HG03378 (cell line): Measurements from ENCODE around the gene RFFL.
"Not testable (repeated sequence)": the region's sequence is repeated elsewhere in the genome, so short reads cannot be mapped to it uniquely, and the experiment has no call there.

Experiments used
- ATAC-seq: cut with Tn5 transposase; IDR thresholded peaks from one replicate; pipeline ENCODE4 v1.9.1; 2021; ENCODE audit warnings: mild to moderate bottlenecking, moderate library complexity; ENCODE audit not compliant: unreplicated experiment

The RFFL gene

DNA sequence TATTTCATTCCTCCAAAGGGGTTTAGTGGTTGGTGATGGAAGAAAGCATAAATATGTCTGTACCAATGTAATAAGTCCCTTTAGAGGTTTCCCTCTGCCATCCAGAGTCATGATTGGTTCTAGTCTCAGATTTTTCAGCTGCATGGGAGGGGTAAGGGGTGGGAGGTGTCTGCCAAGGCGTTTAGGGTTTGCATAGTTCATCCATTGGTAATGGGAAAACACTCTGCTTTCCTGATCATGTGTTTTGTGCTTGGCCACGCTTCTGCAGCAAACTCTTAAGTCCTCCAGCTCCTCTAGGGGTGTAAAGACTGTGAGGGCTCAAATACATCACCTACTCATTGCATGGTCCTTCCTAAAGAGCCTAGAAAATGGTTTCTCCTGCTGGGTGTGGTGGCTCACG, 53.4 kb downstream of the RFFL start:
- ATAC-seq = no peak

DNA sequence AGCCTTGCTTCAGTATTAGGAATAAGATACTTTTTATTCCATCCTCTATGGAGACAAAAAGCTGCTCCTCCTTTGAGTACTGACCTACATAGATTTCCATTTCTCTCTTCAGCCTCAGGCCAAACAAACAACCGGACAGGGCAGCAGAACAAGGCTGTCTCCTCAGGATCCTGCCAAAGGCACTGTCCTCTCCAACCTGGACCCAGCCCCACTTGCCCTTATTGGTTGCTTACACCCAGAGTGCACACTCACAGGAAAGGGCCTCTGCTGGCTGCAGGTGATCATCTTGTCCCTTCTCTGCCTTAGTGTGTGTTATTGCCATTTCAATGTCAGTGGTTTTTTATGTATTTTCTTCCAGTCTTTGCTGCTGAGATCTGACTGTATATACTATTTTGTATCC, 56.5 kb downstream of the RFFL start:
- ATAC-seq = no peak

DNA sequence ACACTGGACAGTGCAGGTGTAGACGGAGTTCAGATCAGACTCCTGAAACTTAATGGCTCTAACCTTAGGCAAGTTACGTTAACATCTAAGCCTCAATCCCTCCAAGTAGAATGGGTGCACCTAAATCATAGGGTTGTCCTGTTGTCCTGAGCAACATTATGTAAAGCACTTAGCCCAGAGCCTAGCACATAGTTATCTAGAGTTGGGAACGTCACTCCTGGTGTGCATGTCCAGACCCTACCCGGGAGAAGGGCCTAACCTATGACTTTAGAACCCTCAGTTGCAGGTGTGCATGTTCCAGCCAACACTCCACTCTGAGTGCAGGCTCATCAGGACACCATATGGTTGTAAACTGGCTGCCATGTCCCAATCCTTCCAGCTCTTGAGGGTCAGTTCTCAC, 57.2 kb downstream of the RFFL start:
- no peak for ATAC-seq

DNA sequence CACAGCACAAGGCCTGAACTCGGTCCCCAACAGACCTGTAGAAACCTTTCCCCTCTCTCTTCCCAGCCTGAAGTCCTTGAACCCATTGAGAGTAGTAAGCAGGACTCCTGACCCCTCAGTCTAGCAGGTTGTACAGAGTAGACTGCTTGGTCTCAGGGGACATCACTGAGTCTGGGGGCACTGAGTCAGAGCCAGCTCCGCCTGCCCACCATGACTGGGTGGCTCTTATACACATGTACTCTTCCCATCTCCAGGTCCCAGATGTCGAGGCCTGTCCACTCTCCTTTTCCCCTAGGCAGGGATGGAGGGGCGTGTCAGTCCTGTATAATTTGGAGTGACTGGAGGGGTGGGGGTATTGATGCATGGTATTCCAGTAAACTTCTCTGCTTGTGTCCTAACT, 59.7 kb downstream of the RFFL start:
- ATAC-seq = no peak

DNA sequence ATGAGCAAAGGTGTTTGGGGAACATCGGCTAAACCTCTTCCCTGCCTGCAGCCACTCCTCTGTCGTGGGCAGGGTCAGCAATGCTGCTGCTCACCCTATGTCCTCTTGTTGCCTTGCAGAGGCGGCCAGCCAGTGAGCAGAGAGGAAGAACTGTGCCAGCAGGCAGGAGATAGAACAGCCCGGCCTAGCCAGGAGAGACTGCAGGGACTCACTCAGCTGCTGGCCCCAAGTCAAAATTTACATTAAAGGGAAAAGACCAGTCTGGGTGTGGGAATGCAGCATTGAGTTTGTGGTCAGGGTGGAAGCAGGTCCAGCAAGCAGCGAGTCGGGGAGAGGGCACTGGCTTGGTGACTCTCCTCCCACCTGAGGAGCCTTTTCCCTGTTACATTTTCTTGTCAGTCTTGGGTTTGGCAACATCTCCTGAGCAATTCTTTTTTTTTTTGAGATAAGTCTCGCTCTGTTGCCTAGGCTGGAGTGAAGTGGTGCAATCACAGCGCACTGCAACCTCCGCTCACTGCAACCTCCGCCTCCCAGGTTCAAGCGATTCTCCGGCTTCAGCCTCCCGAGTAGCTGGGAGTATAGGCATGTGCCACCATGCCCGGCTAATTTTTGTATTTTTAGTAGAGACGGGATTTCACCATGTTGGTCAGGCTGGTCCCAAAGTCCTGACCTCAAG, 60.5 kb downstream of the RFFL start:
- no peak for ATAC-seq

DNA sequence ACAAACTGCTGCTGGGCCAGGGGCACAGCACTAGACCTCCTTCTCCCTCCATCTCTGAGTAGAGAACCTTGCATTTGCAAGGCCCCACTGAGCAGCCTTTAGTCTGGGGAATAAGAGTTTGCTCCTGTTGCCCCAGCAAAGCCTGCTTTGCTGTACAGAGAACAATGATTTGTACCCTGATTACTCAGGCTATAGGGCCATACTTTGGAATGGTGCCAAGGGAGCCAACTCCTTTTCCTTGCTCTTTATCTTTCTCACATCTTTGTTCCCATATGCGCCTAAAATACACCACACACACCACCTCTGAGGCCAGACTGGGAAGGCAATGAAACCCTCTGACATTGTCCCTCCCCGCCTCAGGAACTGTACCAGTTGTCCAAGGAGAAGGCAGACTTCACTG, 62.0 kb downstream of the RFFL start:
- no peak for ATAC-seq

DNA sequence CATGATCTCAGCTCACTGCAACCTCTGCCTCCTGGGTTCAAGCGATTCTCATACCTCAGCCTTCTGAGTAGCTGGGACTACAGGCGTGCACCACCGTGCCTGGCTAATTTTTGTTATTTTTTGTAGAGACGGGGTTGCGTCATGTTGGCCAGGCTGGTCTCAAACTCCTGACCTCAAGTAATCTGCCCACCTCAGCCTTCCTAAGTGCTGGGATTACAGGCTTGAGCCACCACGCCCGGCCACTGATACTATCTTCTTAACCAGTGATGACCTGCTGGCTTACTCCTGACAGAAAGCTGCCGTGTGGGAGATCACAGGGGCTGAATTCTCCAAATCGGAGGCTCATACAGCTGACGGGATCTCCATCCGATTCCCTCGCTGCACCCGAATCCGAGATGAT, 62.5 kb downstream of the RFFL start:
- ATAC-seq = not testable (repeated sequence)

DNA sequence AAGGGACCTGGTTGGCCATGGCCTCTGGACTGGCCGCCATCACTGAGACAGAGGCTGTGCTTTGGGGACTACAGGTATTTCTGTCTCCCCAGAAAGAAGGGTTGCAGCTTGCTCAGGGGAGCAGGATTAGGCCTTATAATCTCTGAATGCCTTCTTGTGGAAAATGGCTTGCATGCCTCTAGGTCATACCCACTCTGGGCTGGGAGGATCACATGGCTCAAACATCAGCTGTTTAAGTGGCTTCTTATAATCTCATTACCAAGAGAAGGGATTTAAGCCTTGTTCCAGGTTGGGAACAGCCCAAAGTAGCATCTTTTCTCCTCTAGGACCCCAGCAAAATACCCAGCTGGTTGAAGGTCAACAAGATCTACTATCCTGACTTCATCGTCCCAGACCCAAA, 64.1 kb downstream of the RFFL start:
- no peak for ATAC-seq

DNA sequence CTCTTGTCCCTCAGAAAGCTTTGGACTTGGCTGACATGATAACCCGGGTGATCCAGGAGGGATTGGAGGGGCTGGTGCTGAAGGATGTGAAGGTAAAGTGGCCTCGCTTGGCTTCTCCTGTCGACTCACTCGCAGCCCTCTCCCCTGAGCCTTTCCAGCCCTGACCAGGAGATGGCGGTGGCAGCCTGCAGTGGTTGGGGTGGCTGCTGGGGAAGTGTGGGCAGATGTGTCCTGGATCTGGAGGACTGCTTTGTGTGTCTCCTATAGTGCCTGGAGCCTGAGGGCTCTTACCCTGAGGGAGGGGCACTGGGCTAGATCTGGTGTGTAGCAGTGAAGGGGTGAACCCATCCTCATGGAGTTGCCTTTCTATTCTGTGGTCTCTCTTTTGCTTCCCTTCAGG, 65.3 kb downstream of the RFFL start:
- ATAC-seq = no peak

DNA sequence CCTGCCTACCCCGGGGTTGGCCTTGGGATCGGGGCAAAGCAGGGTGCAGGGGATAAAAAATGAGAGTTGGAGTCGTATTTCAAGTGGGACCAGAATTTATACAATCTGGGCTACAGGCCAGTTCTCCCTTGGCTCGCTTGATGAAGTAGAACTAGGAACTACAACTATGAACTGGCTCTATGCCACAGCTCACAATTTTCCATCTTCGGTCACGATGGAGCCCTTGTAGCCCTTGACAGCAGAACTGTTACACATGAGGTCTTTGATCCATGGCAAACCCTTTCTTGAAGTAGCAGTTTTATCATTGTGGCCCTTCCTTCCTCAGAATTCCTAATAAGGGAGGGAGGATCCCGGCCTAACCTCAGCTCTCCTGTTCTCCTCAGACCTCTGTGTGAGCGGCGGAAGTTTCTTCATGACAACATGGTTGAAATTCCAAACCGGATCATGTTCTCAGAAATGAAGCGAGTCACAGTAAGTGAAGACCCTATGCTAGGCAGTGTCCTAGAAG, 66.1 kb downstream of the RFFL start:
- ATAC-seq = no peak

DNA sequence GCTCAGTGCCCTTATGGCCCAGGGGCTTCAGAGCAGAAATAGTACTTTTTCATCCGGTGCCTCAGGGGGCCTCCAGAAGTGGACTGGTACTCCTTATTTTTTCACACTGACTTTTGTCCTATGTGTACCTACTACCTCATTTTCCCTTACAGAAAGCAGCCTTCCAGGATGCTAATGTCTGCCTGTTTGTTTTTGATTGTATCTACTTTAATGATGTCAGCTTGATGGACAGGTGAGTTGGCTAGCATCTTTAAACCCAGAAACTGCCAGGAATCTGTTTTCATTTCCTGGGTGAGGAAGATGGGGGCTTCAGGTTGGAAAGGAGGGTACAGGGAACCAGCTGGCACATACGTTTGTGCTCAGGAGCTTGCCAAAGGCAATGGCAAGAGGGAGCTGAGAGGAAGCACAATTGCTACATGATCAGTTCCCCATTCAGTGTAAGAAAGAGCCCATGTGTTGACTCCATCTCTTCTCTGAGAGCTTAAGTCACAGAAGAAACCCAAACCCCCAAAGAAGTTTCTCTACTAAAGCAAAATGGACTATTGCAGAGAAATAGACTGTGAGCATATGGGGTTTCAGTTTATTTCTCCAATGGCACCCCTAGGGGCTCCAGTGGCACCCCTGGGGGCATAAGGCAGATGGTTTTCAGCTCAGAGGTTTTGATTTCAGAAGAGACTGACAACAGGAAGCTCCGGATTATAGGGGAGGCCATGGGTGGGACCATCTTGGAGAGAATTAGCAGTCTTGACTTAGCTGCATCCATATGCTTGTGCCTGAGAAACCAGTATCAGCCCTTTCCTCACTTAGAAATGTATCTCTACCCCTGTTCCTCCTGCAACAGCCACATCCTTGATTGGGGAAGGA, 66.9 kb downstream of the RFFL start:
- ATAC-seq = no peak

DNA sequence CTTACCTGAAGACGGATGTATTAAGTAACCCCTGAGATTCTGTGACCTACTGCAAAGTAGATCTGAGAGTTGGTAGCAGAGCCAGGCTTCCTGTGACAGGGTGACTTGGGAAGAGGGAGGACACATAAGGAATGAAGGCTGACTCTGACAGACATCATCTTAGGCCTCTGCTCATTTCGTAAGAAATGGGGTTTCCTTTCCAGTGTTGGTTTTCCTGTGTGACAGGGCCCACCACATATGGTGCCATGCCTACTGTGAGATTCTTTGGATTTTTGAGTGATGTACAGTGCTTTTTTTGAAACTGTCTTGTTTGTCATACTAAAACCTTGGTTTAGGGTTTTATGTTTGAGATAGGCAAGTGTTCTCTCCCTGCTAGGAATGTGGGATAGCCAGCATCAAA, 70.5 kb downstream of the RFFL start:
- ATAC-seq = no peak

DNA sequence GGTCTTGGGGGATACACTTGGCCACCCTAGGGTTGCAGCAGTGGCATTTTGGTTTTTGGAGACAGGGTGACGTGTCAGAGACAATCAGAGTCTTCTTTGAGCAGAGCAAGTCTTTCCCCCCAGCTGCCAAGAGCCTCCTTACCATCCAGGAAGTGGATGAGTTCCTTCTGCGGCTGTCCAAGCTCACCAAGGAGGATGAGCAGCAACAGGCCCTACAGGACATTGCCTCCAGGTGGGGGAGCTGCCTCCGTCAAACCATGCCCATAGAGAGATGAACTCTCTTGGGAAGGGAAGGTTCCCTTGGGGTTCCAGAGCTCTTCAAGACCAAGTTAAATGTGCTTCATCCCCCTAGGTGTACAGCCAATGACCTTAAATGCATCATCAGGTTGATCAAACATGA, 71.9 kb downstream of the RFFL start:
- ATAC-seq = no peak

DNA sequence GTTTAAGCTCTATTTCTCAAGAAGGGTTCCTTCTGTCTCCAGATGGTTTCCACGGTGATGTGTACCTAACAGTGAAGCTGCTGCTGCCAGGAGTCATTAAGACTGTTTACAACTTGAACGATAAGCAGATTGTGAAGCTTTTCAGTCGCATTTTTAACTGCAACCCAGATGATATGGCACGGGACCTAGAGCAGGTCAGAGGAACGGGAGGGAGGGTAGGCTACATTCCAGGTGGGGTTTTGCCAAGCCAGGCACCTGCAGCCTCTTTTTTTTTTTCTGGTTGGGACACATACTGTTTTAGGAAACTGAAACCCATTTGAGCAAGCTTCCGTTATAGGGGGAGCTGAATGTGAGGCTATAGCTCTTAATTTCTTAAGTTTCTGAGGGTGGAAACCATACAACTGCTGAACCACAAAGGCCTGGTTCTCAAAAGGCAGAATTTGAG, 72.6 kb downstream of the RFFL start:
- no peak for ATAC-seq

DNA sequence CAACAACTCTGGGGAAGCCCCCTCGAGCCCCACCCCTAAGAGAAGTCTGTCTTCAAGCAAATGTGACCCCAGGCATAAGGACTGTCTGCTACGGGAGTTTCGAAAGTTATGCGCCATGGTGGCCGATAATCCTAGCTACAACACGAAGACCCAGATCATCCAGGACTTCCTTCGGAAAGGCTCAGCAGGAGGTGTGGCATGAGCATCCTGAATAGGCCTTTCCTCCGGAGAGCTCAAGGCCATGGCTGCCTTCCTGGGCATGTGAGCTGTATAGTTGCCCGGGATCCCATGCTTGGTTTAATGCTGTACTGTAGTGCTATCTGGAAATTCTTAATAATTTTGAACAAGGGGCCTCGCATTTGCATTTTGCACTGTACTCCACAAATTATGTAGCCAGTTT, 74.0 kb downstream of the RFFL start:
- no peak for ATAC-seq

DNA sequence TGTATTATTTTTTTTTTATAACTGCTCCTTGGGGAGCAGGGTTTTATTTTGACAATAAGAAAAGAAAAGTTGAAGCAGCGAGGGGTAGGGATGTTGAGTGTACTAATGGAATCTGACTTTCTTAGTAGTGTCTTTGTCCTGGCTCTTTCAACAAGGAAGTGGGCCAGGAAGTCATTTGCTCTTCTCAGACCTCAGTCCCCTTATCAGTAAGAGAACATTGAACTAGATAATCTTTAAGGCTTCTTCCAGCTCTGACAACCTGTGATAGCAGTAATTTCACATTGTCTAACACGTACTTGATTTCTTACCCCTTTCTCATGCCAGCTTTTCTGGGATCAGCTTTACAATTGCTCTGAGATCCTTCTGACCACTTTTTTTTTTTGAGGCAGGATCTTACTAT, 74.9 kb downstream of the RFFL start:
- ATAC-seq = no peak

DNA sequence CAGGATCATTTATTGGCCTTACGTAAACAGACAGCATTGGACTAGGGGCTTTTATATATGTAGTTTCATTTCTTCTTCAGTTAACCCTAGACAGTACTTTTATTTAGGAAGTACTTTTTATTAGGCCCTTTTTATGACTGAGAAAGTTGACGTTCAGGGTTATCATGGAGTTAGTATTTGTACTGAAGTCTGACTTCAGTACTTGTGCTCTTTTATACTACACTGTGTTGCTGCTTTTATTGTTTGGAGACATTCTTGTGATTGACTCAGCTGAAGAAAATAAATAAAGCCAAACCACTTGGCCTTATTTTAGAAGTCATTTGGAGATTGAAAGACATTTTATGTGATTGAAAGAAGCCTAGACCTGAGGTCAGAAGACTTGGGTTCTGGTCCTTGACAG, 76.3 kb downstream of the RFFL start:
- no peak for ATAC-seq

DNA sequence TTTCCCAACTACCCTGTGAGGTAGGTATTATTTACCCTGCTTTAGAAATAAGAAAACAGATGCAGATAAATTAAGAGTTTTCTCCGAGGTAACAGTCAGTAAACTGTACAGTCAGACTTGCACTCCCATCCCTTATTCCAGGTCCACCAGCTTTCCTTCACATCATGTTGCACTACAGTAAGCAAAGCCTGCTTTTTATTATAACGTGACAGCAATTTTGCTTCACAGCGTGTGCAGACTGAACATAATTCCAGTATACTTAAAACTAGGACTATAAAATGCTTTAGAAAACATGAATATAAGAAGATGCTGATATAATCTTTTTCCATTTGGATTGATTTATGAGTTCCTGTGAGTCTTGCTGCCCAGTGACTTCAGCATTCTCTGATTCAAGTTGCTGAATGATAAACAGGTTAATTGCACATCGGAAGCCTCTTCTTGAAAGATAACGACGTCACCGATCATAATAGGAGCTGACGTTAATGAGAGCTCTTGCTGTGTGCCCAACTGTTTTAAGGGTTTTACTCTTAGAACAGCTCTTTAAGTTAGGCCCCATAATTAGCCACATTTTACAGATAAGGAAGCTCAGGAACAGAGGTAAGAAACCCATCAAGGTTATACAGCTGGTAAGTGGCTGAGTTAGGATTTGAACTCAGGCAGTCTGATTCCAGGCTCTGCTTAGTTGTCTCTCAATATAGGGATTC, 81.8 kb downstream of the RFFL start:
- ATAC-seq = no peak

DNA sequence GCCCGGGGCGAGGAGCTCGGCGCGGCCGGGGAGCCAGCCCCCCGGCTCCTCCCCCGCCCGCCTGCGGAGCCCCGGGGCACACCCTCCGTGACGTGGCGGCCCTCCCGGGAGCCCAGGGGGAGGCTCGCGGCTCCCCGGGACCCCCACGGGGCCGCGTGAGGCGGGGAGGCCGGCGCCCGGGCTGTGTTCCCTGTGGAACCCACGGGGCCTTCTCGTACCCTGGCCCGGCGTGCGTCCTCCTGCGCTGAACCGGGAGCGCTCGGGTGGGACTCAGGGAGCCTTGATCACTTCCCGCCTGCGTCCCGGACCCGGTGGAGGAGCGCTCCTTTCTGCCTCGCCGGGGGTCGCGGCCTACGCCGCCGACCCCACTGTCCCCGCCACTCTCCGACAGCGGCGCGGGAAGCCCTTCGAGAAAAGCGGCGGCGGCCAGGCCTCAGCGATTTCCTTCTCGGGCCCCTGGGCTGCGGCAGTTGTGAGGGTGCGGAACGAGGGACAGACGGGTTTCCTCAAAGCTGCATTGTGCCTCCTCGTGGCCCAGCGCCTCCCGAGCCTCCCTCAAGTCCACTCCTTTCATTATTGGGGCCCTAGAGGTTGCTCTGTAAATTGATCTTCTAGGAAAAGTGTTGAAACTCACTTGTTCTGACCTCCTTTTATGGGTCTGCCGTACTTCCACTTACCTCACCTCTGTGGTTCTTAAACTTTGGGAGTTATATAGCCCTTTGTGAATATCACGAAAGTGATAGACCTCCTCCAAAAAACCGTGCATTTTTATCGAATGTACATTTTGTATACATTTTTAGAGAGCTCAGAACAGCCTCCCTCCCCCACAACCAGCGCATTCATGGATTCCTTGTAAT, 82.6 kb downstream of the RFFL start:
- peak; percentile 48 for ATAC-seq

DNA sequence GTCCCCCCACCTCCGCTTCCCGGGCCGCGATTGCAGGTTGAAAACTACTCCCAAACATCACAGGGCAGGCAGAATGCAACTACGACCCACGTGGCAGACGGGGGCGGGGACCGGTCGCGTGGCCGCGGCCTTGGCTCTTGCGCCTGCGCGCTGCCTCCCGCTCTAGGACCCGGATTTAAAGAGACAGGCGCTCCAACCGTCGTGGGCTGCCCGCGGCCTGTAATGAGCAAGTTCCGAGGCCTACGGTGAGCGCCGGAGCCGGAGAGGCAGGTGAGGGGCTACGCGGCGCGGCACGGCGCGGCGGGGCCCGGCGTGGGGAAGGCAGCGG, 83.2 kb downstream of the RFFL start, which contains the start of gene LIG3:
Gene LIG3 (plus strand): TSS at position 160 of the 328 bp plus-strand sequence. CDS start 2,494 bp downstream, outside the sequence.
- peak; percentile 47 for ATAC-seq
